Right atrium auricular region (tissue), 2 donors: ENCODE results near the gene JMJD4. TPM values are rescaled to one million over a fixed set of nuclear protein-coding genes. Genes with fewer than 3 reads are reported as not detected.

Experiments used
- DNase-seq: peaks from one replicate; pipeline ENCODE4 v3.0.0-alpha.2; 2019; ENCODE audit warnings: low spot score
- H3K27ac ChIP-seq, 2 donors: fragments of 200-600 bp; sonication (generic); 1 replicate in 1 of 2; 2 replicates in 1 of 2; pipeline ENCODE4 v1.5.1; 2016 to 2019
- H3K27me3 ChIP-seq, 2 donors: fragments of 200-600 bp; sonication (generic); one replicate each; pipeline versions ENCODE4 v1.5.1 to v1.6.0; 2017 to 2019
- H3K36me3 ChIP-seq: fragments of 200-600 bp; sonication (generic); one replicate; pipeline ENCODE4 v1.5.1; 2016
- H3K4me1 ChIP-seq, 2 donors: fragments of 200-600 bp; sonication (generic); one replicate each; pipeline versions ENCODE4 v1.5.1 to v1.6.0; 2017 to 2019
- H3K4me3 ChIP-seq, 2 donors: fragments of 200-600 bp; sonication (generic); 1 replicate in 1 of 2; 2 replicates in 1 of 2; pipeline ENCODE4 v1.5.1; 2017 to 2019; ENCODE audit warnings: mild to moderate bottlenecking in 1 of 2, moderate library complexity in 1 of 2
- H3K9me3 ChIP-seq, 2 donors: fragments of 200-600 bp; sonication (generic); one replicate each; pipeline ENCODE4 v1.5.1; 2019
- total RNA-seq, 2 donors: library from RNA; depleted of rRNA; stranded (reverse); fragments of >200 nt; gene quantifications; one replicate each; pipeline ENCODE4 v1.1.0, GENCODE V29; 2016
- TF ChIP-seq, protein P1 (sequence below), 2 donors: fragments of 200-600 bp; sonication (generic); IDR thresholded peaks; one replicate each; pipeline ENCODE4 v1.5.1; 2019; ENCODE audit warnings: antibody characterized with exemption in 2 of 2

JMJD4 gene
- total RNA-seq, 2 donors from 2014 or later = 11.0 to 11.1 TPM

DNA sequence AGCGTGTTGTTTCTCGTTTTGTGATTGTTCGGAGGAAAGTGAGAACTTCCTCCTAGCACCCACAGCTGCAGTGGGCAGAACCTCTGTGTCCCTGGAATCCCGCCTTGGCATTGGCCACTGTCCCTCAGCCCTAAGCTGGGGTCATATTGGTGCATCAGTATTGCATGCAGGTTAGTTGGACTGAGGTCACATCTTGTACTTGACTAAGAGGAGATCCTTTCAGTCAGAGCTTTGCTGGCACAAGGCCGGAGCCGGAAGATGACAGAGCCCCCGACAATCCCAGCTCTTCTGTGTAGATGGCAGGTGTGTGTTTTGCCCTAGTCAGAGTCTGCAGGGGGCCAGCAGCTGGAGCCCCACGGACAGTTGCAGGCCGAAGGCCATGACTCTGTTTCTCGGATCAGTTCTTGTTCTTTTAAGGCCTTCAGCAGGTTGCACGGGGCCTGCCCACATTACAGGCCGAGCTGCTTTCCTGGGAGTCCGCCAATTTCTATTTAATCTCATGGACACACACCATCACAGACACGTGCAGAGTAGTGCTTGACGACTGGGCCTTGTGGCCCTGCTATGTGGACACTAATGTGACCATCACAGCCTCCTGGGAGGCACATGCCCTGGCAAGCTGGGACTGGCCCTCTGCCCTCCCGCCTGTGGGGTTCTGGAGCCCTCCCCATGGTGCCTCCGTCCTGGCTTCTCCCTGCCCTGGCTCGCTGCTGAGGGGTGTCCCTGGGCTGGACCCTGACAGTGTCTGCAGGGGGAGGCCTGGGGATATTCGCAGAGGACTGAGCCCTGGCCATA is 15.0 kb upstream of the JMJD4 start:
- TF ChIP-seq, protein P1, sequence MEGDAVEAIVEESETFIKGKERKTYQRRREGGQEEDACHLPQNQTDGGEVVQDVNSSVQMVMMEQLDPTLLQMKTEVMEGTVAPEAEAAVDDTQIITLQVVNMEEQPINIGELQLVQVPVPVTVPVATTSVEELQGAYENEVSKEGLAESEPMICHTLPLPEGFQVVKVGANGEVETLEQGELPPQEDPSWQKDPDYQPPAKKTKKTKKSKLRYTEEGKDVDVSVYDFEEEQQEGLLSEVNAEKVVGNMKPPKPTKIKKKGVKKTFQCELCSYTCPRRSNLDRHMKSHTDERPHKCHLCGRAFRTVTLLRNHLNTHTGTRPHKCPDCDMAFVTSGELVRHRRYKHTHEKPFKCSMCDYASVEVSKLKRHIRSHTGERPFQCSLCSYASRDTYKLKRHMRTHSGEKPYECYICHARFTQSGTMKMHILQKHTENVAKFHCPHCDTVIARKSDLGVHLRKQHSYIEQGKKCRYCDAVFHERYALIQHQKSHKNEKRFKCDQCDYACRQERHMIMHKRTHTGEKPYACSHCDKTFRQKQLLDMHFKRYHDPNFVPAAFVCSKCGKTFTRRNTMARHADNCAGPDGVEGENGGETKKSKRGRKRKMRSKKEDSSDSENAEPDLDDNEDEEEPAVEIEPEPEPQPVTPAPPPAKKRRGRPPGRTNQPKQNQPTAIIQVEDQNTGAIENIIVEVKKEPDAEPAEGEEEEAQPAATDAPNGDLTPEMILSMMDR (IDR thresholded peaks at IDR 0.05) = no peak
- H3K4me1 ChIP-seq = peaks cover 0 to 27% of the 10 kb centered on the region in 2 donors
- H3K27ac ChIP-seq = peak overlapping the region; percentile 50 to 58
- DNase-seq = no peak
- H3K27me3 ChIP-seq = no peaks in the 10 kb centered on the region
- no peaks in the 10 kb centered on the region for H3K9me3 ChIP-seq
- H3K36me3 ChIP-seq = peaks cover 21% of the 10 kb centered on the region
- no peak overlapping the region for H3K4me3 ChIP-seq

DNA sequence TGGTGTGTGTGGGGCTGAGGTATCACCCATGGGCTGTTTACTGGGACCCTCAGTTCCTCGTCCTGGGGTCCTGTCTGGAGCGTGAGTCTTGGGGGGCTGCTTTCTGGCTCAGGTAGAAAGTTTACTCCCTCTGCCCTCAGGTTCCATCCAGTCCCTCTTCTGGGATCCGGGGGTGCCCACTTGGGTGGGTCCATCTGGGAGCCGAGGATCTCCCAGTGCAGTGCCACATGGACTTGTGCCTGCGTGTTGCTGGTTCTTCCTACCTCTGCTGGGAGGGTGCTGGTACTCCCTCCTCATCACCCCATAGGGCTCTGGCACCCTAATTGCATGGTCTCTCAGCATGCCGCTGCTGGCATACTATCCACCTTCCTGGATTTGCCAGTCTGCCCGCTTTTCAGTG is 14.1 kb upstream of the JMJD4 start:
- no peak for DNase-seq
- Histone ChIP-seq H3K27ac (peak overlapping the region; percentile 50 to 58), H3K4me3 (no peak overlapping the region), H3K9me3 (no peaks in the 10 kb centered on the region), H3K4me1 (peaks cover 0 to 23% of the 10 kb centered on the region in 2 donors), H3K27me3 (no peaks in the 10 kb centered on the region), H3K36me3 (peaks cover 21% of the 10 kb centered on the region)
- TF ChIP-seq, protein P1 (IDR thresholded peaks at IDR 0.05) = no peak

- no peaks in the 10 kb centered on the region for H3K9me3 ChIP-seq
- peaks cover 0 to 17% of the 10 kb centered on the region in 2 donors for H3K4me1 ChIP-seq
- peaks cover 21% of the 10 kb centered on the region for H3K36me3 ChIP-seq
- H3K27ac ChIP-seq = peak overlapping the region; percentile 51 to 58
- no peak overlapping the region for H3K4me3 ChIP-seq
- no peak for DNase-seq
- TF ChIP-seq, protein P1 (IDR thresholded peaks at IDR 0.05) = no peak
- H3K27me3 ChIP-seq = no peaks in the 10 kb centered on the region
Measured at GRCh38 chr1:227748496-227749182, 13.5 kb upstream of the JMJD4 start.

- H3K36me3 ChIP-seq = peaks cover 21% of the 10 kb centered on the region
- peak overlapping the region; percentile 51 to 58 for H3K27ac ChIP-seq
- TF ChIP-seq, protein P1 (IDR thresholded peaks at IDR 0.05) = no peak
Measured at GRCh38 chr1:227747948-227748495, 12.9 kb upstream of the JMJD4 start.

DNA sequence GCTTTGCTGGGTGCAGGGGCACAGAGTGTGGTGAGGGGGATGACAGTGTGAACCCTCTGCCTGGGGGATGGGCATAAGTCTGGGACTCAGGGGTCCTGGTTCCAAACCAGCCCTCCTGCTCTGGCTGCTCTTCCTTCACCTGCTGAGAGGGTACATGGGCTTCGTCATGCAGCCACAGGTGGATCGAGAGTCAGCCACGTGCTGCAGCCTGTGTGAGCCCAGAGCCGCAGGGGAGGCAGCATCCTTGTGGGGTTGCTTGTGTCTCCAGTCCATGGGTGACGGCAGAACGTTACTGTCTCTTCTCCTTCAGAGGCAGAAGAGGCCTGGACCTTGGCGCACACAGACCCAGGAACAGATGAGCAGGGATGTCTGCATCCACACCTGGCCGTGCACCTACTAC is 12.3 kb upstream of the JMJD4 start:
- TF ChIP-seq, protein P1 (IDR thresholded peaks at IDR 0.05) = no peak
- H3K9me3 ChIP-seq = no peaks in the 10 kb centered on the region
- no peak overlapping the region for H3K27ac ChIP-seq
- H3K4me3 ChIP-seq = no peak overlapping the region
- no peak for DNase-seq
- H3K36me3 ChIP-seq = peaks cover 21% of the 10 kb centered on the region
- H3K27me3 ChIP-seq = no peaks in the 10 kb centered on the region
- peaks cover 0 to 12% of the 10 kb centered on the region in 2 donors for H3K4me1 ChIP-seq

More at GRCh38 chr1:227747948-227748495, 12.9 kb upstream of the JMJD4 start:
- DNase-seq = no peak
- no peak overlapping the region for H3K4me3 ChIP-seq
- no peaks in the 10 kb centered on the region for H3K27me3 ChIP-seq
- peaks cover 0 to 12% of the 10 kb centered on the region in 2 donors for H3K4me1 ChIP-seq
- H3K9me3 ChIP-seq = no peaks in the 10 kb centered on the region
